CD8-positive, alpha-beta memory T cell (primary cell): ENCODE measurements around the gene CLHC1. TPM values are rescaled to one million over a fixed set of nuclear protein-coding genes. Genes with fewer than 3 reads are reported as not detected.

Experiments
- CTCF ChIA-PET: fragments of 350-600 bp; sonication (Branson Sonifier 250); formaldehyde crosslinking; loops from one replicate; lab custom pipeline; 2021; ENCODE audit warnings: antibody characterized with exemption; lab: Charles Lee
- POLR2A ChIA-PET: fragments of 350-600 bp; sonication (Branson Sonifier 250); formaldehyde crosslinking; loops from one replicate; lab custom pipeline; 2021; ENCODE audit warnings: antibody characterized with exemption; lab: Charles Lee
- DNase-seq, 5 donors: peaks; one replicate each; pipeline versions ENCODE4 v3.0.0 to v3.0.0-alpha.2; 2020 to 2022; ENCODE audit warnings: mixed read lengths in 1 of 5
- H3K27ac ChIP-seq: one replicate; pipeline ENCODE4 v1.7.0; 2013; ENCODE audit warnings: low read depth, mild to moderate bottlenecking, low read length, moderate library complexity
- H3K27me3 ChIP-seq: 2 replicates; pipeline ENCODE4 v1.7.0; 2013; ENCODE audit warnings: low read length, mild to moderate bottlenecking; ENCODE audit not compliant: insufficient read depth, poor library complexity, severe bottlenecking
- H3K36me3 ChIP-seq: 2 replicates; pipeline ENCODE4 v1.7.0; 2013; ENCODE audit warnings: mild to moderate bottlenecking, low read length, moderate library complexity; ENCODE audit not compliant: insufficient read depth
- H3K4me1 ChIP-seq: 2 replicates; pipeline ENCODE4 v1.7.0; 2013; ENCODE audit warnings: mild to moderate bottlenecking, low read length, moderate library complexity; ENCODE audit not compliant: insufficient read depth
- H3K4me3 ChIP-seq: 2 replicates; pipeline ENCODE4 v1.7.0; 2013; ENCODE audit warnings: mild to moderate bottlenecking, low read length
- H3K9me3 ChIP-seq: 2 replicates; pipeline ENCODE4 v1.7.0; 2013; ENCODE audit warnings: mild to moderate bottlenecking, low read length
- H3K27ac Mint-ChIP-seq, 8 donors: one replicate each; pipeline ENCODE4 v1.8.0; 2020 to 2021; ENCODE audit warnings: mixed read lengths in 8 of 8, mild to moderate bottlenecking in 6 of 8, inconsistent platforms in 3 of 8, moderate library complexity in 3 of 8
- H3K27me3 Mint-ChIP-seq, 2 donors: one replicate each; pipeline ENCODE4 v1.8.0; 2020 to 2021; ENCODE audit warnings: mixed read lengths in 2 of 2, mild to moderate bottlenecking in 1 of 2, moderate library complexity in 1 of 2
- H3K36me3 Mint-ChIP-seq, 3 donors: one replicate each; pipeline ENCODE4 v1.8.0; 2020 to 2021; ENCODE audit warnings: mixed read lengths in 3 of 3, inconsistent platforms in 1 of 3, mild to moderate bottlenecking in 1 of 3
- H3K4me1 Mint-ChIP-seq, 3 donors: one replicate each; pipeline ENCODE4 v1.8.0; 2020 to 2021; ENCODE audit warnings: mixed read lengths in 3 of 3, inconsistent platforms in 1 of 3, mild to moderate bottlenecking in 1 of 3
- H3K4me3 Mint-ChIP-seq, 7 donors: one replicate each; pipeline ENCODE4 v1.8.0; 2020 to 2021; ENCODE audit warnings: mixed read lengths in 7 of 7, mild to moderate bottlenecking in 6 of 7, moderate library complexity in 4 of 7, inconsistent platforms in 2 of 7
- H3K9me3 Mint-ChIP-seq, 5 donors: one replicate each; pipeline ENCODE4 v1.8.0; 2020 to 2022; ENCODE audit warnings: mixed read lengths in 5 of 5, mild to moderate bottlenecking in 3 of 5, moderate library complexity in 2 of 5, inconsistent platforms in 1 of 5
- polyA plus RNA-seq: library from polyadenylated mRNA; unstranded; fragments of 300-500 nt; fragmentation: Illumina TruSeq; gene quantifications from one replicate; pipeline ENCODE4 v1.2.3, GENCODE V29; 2021
- total RNA-seq, 2 experiments: library from RNA; stranded (reverse); gene quantifications; one replicate each; pipeline ENCODE4 v1.2.3, GENCODE V29; 2021

The CLHC1 gene
- total and polyA plus RNA-seq, 3 experiments from 2014 or later = 1.1 to 9.8 (median 8.4) TPM

DNA sequence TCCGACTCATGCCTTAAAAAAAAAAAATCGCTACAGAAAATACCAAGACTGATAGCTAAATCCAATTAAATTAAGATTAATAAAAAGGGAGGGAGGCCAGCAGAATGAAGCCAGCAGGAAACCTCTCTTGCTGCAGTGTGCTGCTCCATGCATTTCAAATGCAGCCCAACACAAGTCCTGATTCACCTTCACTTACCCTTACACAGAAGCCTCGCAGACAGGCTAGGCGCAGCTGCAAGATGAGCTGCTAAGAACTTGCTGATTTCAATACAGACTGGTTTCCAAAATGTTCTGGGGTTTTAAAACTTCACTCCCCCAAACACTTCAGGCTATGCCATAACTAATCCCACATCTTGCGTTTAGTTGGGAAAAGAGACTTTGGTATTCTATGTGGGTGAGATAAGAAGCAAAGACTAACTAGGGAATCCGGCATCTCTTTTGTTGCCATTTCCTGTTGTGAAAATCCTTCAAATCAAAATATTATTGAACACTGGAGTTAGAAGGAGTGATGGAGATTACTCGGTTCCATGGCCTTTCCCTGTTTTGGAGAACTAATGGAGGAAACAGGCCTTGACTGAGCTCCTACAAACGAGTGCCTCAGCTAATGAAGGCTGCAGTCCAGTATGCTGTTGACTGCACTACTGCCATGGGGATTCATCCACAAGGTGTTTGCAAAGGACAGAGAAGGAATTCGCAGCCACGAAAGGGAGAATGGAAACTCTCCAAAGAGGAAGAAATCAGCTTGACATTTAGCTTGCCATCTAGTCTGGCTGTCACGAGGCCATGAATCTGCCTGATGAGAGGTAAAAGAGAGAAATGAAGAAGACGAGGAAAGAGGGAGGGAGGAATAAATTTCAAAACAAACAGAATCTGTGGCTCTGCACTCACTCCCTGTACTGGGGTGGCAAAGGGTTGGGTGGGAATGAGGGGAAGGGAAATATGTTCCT, 67.3 kb downstream of the CLHC1 start:
- no peak overlapping the region for H3K27ac Mint-ChIP-seq
- CTCF ChIA-PET = interaction anchor here (0.7 to 1.5 kb wide), 3 partner anchors 10 to 114 kb away, joined by 3 to 5 read pairs (median 3); partner anchors contain the start of gene RTN4
- POLR2A ChIA-PET = no interaction called here

DNA sequence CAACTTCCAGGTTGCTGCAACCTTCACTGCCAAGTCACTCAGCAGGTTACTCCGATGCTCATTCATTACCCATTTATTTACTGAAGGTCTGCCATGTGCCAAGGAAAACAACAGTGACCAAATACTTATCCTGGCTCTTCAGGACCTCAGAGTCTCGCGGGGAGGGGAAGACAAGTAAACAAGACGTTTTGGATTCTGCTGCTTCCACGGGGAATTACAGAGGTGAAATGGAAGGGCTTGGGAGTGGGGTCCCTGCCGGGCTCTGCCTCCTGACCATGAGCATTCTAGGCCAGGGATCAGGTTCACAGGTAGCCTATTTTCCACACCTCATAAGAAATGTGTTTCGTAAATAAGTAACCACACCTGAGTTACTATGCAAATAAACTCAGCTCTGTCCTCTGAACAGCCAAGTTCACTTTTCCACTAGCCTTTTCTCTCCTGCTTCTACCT, 68.1 kb downstream of the CLHC1 start:
- Mint-ChIP-seq H3K9me3 (no peaks in the 10 kb centered on the region), H3K27ac (no peak overlapping the region), H3K27me3 (no peaks in the 10 kb centered on the region), H3K4me3 (no peak overlapping the region), H3K4me1 (peaks cover 0 to 5% (median 0%) of the 10 kb centered on the region in 3 donors), H3K36me3 (no peaks in the 10 kb centered on the region)
- Histone ChIP-seq H3K27ac (no peak overlapping the region), H3K27me3 (no peaks in the 10 kb centered on the region), H3K4me1 (no peaks in the 10 kb centered on the region), H3K4me3 (no peak overlapping the region), H3K9me3 (no peaks in the 10 kb centered on the region), H3K36me3 (no peaks in the 10 kb centered on the region)
- ChIA-PET CTCF (interaction anchor here (1.5 kb wide), 1 partner anchor 264 kb away, joined by 7 read pairs; no protein-coding TSS in a partner anchor), POLR2A (no interaction called here)
- DNase-seq = no peak

More for the DNA sequence above, 67.3 kb downstream of the CLHC1 start:
- Histone ChIP-seq H3K4me3 (no peak overlapping the region), H3K36me3 (no peaks in the 10 kb centered on the region), H3K9me3 (no peaks in the 10 kb centered on the region), H3K27ac (no peak overlapping the region), H3K4me1 (no peaks in the 10 kb centered on the region), H3K27me3 (no peaks in the 10 kb centered on the region)
- no peak overlapping the region for H3K4me3 Mint-ChIP-seq
- peaks cover 0 to 5% (median 0%) of the 10 kb centered on the region in 3 donors for H3K4me1 Mint-ChIP-seq
- no peaks in the 10 kb centered on the region for H3K9me3 Mint-ChIP-seq
- H3K27me3 Mint-ChIP-seq = no peaks in the 10 kb centered on the region
- no peaks in the 10 kb centered on the region for H3K36me3 Mint-ChIP-seq
- DNase-seq = no peak

DNA sequence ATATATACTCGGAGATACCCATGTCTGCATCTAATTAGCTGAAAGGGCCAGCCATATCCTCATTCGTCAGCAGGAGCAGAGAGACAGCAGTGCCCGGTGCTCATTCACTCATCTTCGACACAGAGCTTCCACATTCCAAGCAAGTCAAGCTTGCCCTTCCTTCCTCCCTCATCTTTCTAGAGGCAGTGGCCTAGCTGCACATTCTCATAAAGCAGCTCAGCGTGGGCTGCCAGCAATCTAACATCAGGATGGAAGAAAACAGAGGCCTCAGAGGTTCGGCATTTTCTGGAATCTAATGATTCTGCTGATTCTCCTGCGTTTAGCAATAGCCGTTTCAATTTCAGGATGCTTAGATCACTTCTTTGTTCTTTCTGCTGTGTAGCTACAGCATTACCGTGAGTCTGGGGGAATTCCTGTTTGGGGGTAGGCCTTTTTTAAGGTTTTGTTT, 68.8 kb downstream of the CLHC1 start:
- H3K27me3 ChIP-seq = no peaks in the 10 kb centered on the region
- H3K27me3 Mint-ChIP-seq = no peaks in the 10 kb centered on the region
- no peaks in the 10 kb centered on the region for H3K36me3 Mint-ChIP-seq
- H3K4me3 ChIP-seq = no peak overlapping the region
- H3K4me3 Mint-ChIP-seq = no peak overlapping the region
- peaks cover 0 to under 1% (median 0%) of the 10 kb centered on the region in 3 donors for H3K4me1 Mint-ChIP-seq
- H3K4me1 ChIP-seq = no peaks in the 10 kb centered on the region
- H3K27ac Mint-ChIP-seq = no peak overlapping the region
- H3K9me3 Mint-ChIP-seq = no peaks in the 10 kb centered on the region
- DNase-seq = no peak
- H3K36me3 ChIP-seq = no peaks in the 10 kb centered on the region
- ChIA-PET POLR2A (no interaction called here), CTCF (interaction anchor here (1.5 kb wide), 1 partner anchor 264 kb away, joined by 7 read pairs; no protein-coding TSS in a partner anchor)
- no peak overlapping the region for H3K27ac ChIP-seq
- H3K9me3 ChIP-seq = no peaks in the 10 kb centered on the region

DNA sequence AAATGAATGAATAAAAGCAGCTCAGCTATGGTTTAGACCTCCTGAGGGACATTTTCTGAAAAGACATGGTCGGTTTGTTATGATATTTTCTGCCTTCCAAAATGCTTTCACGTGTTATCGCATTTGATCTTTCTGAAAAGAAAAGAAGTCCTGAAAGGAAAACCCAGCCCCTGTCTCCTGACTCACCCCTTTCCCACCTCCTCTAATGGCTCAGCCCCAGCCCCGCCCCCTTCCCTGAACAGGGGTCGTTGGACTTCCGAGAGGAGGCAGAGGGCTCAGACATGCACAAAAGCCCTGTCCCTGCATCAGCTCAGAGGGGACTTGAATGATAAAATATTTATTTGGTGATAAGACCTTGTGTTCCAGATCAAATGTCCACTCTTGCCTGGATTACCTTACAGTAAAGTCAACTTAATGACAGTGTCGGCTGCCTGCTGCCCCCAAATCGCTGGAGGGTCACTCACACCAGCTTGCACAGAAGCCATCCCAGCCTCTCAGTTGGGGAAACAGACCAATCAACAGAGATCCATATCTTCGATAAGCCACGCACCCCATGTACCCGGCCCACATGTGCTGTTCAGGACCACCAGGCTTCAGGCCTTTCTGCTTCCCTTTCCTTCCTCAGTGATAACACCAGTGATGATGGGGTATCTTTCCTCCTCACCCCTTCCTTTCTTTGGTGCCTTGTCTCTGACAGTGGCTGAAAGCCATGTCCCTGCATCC, 69.6 kb downstream of the CLHC1 start:
- H3K27ac Mint-ChIP-seq = peak overlapping the region in 1 of 8 donors; percentile 88
- CTCF ChIA-PET = interaction anchor here (1.0 to 1.5 kb wide), 2 partner anchors 75 to 263 kb away, joined by 3 to 7 read pairs; no protein-coding TSS in a partner anchor
- H3K4me1 ChIP-seq = no peaks in the 10 kb centered on the region
- no peaks in the 10 kb centered on the region for H3K27me3 Mint-ChIP-seq
- no peaks in the 10 kb centered on the region for H3K9me3 Mint-ChIP-seq
- no peaks in the 10 kb centered on the region for H3K36me3 Mint-ChIP-seq
- H3K4me1 Mint-ChIP-seq = no peaks in the 10 kb centered on the region
- no peak overlapping the region for H3K27ac ChIP-seq
- H3K4me3 Mint-ChIP-seq = no peak overlapping the region
- H3K27me3 ChIP-seq = no peaks in the 10 kb centered on the region
- POLR2A ChIA-PET = no interaction called here
- H3K9me3 ChIP-seq = no peaks in the 10 kb centered on the region
- H3K36me3 ChIP-seq = no peaks in the 10 kb centered on the region
- no peak for DNase-seq
- H3K4me3 ChIP-seq = no peak overlapping the region

DNA sequence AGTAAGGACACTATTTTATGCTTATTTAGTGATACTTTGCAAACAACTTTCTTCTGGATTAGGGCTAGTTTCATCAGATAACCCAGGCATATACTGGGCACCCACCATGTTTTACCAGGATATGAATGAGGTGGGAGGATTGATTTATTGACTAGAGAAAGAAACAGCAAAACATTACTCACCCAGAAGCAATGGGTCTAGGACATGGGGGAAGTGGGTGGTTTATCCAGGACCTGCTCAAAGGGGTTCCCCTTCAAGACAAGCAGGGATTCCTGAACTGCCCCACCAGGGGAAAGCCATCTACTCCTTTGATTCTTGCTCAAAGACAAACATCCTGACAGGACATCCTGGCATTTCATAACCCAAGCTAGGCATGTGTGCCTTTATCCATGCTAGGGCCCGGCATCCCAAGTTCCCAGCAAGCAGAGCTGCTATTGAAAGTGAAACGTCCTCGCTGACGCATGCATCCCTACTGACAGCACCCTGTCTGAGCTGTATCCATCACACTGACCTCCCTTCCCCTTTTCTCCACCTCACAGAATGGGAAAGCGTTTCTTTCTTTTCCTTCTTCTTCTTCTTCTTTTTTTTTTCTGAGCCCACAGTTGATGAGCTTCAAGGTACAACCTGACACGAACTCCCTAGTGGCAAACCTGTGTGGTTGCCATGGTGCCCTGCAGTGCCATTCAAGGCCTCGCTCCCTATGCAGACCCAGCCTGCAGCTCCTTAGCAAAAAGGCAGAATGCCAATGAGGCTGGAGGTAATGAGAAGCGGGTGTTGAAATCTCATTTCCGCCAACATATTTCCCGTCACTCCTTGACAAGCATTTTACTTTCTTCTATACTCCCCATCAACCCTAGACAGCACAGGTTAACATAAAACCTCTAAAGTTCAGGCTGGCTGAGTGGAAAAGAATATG, 70.5 kb downstream of the CLHC1 start:
- no peak overlapping the region for H3K4me3 ChIP-seq
- H3K4me1 ChIP-seq = no peaks in the 10 kb centered on the region
- Mint-ChIP-seq H3K27me3 (no peaks in the 10 kb centered on the region), H3K36me3 (no peaks in the 10 kb centered on the region), H3K4me3 (no peak overlapping the region), H3K9me3 (no peaks in the 10 kb centered on the region), H3K4me1 (no peaks in the 10 kb centered on the region), H3K27ac (peak overlapping the region in 1 of 8 donors; percentile 27)
- POLR2A ChIA-PET = no interaction called here
- no peaks in the 10 kb centered on the region for H3K9me3 ChIP-seq
- CTCF ChIA-PET = interaction anchor here (1.0 kb wide), 1 partner anchor 74 kb away, joined by 3 read pairs; no protein-coding TSS in a partner anchor
- no peak for DNase-seq
- H3K36me3 ChIP-seq = no peaks in the 10 kb centered on the region
- no peak overlapping the region for H3K27ac ChIP-seq
- H3K27me3 ChIP-seq = no peaks in the 10 kb centered on the region

DNA sequence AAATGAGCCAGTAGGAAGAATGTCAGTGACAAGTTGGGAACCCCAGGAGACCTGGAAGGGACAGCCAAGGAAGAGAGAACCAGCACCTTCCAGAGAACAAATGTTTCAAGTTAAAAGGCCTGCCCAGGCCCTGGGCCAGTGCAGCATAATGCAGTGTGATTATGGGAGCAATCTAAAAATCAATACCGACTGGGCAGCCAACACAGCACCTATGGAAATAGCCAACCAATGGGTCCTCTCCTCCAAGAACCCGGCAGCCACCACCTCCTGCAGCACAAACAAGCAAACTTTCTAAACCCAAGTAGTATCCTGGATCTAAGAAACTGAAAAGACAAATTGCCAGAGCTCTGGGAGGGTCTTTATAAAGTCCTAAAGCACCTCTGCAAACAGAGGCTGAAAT, 71.7 kb downstream of the CLHC1 start:
- no peaks in the 10 kb centered on the region for H3K4me1 Mint-ChIP-seq
- Histone ChIP-seq H3K4me1 (no peaks in the 10 kb centered on the region), H3K27ac (no peak overlapping the region), H3K36me3 (no peaks in the 10 kb centered on the region), H3K27me3 (no peaks in the 10 kb centered on the region), H3K9me3 (no peaks in the 10 kb centered on the region), H3K4me3 (no peak overlapping the region)
- POLR2A ChIA-PET = no interaction called here
- H3K4me3 Mint-ChIP-seq = no peak overlapping the region
- H3K27ac Mint-ChIP-seq = no peak overlapping the region
- CTCF ChIA-PET = interaction anchor here (1.9 kb wide), 1 partner anchor 8 kb away, joined by 6 read pairs; no protein-coding TSS in a partner anchor
- no peaks in the 10 kb centered on the region for H3K9me3 Mint-ChIP-seq
- DNase-seq = no peak
- no peaks in the 10 kb centered on the region for H3K27me3 Mint-ChIP-seq
- no peaks in the 10 kb centered on the region for H3K36me3 Mint-ChIP-seq

DNA sequence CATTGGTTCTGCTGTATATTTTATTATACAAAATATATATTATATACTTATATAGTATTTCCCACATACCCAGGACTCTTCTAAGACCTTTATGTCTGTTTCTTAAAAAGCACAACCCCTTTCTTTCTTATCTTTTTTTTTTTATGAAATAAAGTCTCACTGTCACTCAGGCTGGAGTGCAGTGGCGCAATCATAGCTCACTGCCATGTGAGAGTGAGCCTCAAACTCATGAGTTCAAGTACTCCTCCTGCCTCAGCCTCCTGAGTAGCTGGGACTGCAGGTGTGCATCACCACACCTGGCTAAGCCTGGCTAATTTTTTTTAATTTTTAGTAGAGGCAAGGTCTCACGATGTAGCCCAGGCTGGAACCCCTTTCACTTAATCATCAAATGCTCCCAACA, 72.3 kb downstream of the CLHC1 start:
- ChIA-PET POLR2A (no interaction called here), CTCF (interaction anchor here (1.9 kb wide), 1 partner anchor 9 kb away, joined by 6 read pairs; no protein-coding TSS in a partner anchor)
- H3K9me3 Mint-ChIP-seq = no peaks in the 10 kb centered on the region
- H3K9me3 ChIP-seq = no peaks in the 10 kb centered on the region
- no peak overlapping the region for H3K27ac ChIP-seq
- no peaks in the 10 kb centered on the region for H3K4me1 ChIP-seq
- no peaks in the 10 kb centered on the region for H3K27me3 Mint-ChIP-seq
- no peaks in the 10 kb centered on the region for H3K36me3 ChIP-seq
- H3K27ac Mint-ChIP-seq = no peak overlapping the region
- no peaks in the 10 kb centered on the region for H3K4me1 Mint-ChIP-seq
- no peak for DNase-seq
- H3K27me3 ChIP-seq = no peaks in the 10 kb centered on the region
- H3K4me3 ChIP-seq = no peak overlapping the region
- H3K4me3 Mint-ChIP-seq = no peak overlapping the region
- no peaks in the 10 kb centered on the region for H3K36me3 Mint-ChIP-seq
